ENCODE results near the gene PAX7. TPM values are rescaled to one million over a fixed set of nuclear protein-coding genes. Genes with fewer than 3 reads are reported as not detected.

The PAX7 gene
- total and polyA plus RNA-seq, 7 donors, result not detected

- peaks cover 0 to 77% (median 15%) of the 10 kb centered on the region in 3 donors for H3K27me3 ChIP-seq
- no peak overlapping the region for H3K27ac ChIP-seq
- WGBS, 2 donors, result 63 to 75% methylated on average over 2 of the region's 2 CpGs
- TF ChIP-seq EP300 (IDR thresholded peaks at IDR 0.05) (no peak), CTCF (IDR thresholded peaks at IDR 0.05) (no peak), POLR2A (IDR thresholded peaks at IDR 0.05) (no peak), POLR2AphosphoS5 (IDR thresholded peaks at IDR 0.05) (no peak)
- intact Hi-C loops (cut with DNase I), result loop anchor here (10.0 kb wide), 1 partner anchor 405 kb away; no protein-coding TSS in a partner anchor
- H3K4me3 ChIP-seq, result no peak overlapping the region
- no peaks in the 10 kb centered on the region for H3K36me3 ChIP-seq
- no peaks in the 10 kb centered on the region for H3K9me3 ChIP-seq
- no peak for DNase-seq
- H3K4me1 ChIP-seq, result no peaks in the 10 kb centered on the region
Measured at GRCh38 chr1:18619467-18619835, 11.2 kb upstream of the PAX7 start.

- Histone ChIP-seq H3K27ac (no peak overlapping the region), H3K9me3 (no peaks in the 10 kb centered on the region), H3K27me3 (peaks cover 40 to 95% (median 69%) of the 10 kb centered on the region in 3 donors), H3K36me3 (no peaks in the 10 kb centered on the region), H3K4me3 (no peak overlapping the region), H3K4me1 (peaks cover 0 to 20% (median 16%) of the 10 kb centered on the region in 4 donors)
- DNase-seq, result no peak
- WGBS, 2 donors, result 69 to 75% methylated on average over 8 of the region's 8 CpGs
- TF ChIP-seq EP300 (IDR thresholded peaks at IDR 0.05), result no peak
- TF ChIP-seq POLR2A (IDR thresholded peaks at IDR 0.05), result no peak
- no peak for TF ChIP-seq CTCF (IDR thresholded peaks at IDR 0.05)
- TF ChIP-seq POLR2AphosphoS5 (IDR thresholded peaks at IDR 0.05), result no peak
- intact Hi-C loops (cut with DNase I), result no loop called here
Measured at GRCh38 chr1:18628511-18628910, 2.1 kb upstream of the PAX7 start.

GRCh38 chr1:18629659-18630510 lies 761 bp upstream of the PAX7 start:
- no peak overlapping the region for H3K27ac ChIP-seq
- intact Hi-C loops (cut with DNase I), result no loop called here
- peaks cover 0 to 20% (median 16%) of the 10 kb centered on the region in 4 donors for H3K4me1 ChIP-seq
- H3K4me3 ChIP-seq, result no peak overlapping the region
- no peaks in the 10 kb centered on the region for H3K36me3 ChIP-seq
- DNase-seq, result no peak
- TF ChIP-seq EP300 (IDR thresholded peaks at IDR 0.05) (no peak), POLR2AphosphoS5 (IDR thresholded peaks at IDR 0.05) (no peak), POLR2A (IDR thresholded peaks at IDR 0.05) (no peak), CTCF (IDR thresholded peaks at IDR 0.05) (no peak)
- H3K27me3 ChIP-seq, result peaks cover 52 to 96% (median 79%) of the 10 kb centered on the region in 3 donors
- WGBS, 2 donors, result 10 to 17% methylated on average over 39 of the region's 39 CpGs
- H3K9me3 ChIP-seq, result no peaks in the 10 kb centered on the region

DNA sequence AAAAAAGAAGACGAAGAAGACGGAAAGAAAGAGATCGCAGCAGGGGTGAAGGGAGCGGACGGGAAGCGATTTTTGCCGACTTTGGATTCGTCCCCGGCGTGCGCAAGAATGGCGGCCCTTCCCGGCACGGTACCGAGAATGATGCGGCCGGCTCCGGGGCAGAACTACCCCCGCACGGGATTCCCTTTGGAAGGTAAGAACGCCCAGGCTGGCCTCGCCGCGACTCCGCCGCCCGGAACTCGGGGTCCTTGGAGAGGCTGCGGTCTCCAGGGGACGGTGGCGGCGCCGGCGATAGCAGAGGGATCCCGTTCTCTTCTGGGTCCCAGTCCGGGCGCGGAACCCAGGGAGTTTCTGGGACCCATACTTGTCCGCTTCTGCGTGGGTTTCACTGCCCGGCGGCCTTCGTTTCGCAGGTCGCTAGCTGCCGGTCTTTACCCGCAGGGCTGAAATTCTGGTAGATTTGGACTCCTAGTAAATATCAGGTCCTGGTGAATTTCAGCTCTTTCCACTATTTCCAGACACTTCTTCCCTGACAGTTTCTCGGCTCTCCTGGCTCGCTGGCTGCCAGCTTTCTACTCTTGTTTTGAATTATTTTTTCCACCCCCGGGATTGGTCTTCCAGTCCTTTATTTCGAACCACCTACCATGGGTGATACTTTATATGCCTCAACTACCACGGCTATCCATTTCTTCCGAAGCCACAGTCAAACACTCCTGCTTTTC lies 1.0 kb downstream of the PAX7 start:
- WGBS, 2 donors, result 4 to 7% methylated on average over 53 of the region's 53 CpGs
- no peak overlapping the region for H3K27ac ChIP-seq
- no peak for DNase-seq
- H3K4me1 ChIP-seq, result peaks cover 0 to 26% (median 16%) of the 10 kb centered on the region in 4 donors
- no peaks in the 10 kb centered on the region for H3K9me3 ChIP-seq
- intact Hi-C loops (cut with DNase I), result no loop called here
- TF ChIP-seq POLR2A (IDR thresholded peaks at IDR 0.05) (no peak), POLR2AphosphoS5 (IDR thresholded peaks at IDR 0.05) (no peak), EP300 (IDR thresholded peaks at IDR 0.05) (no peak), CTCF (IDR thresholded peaks at IDR 0.05) (no peak)
- H3K4me3 ChIP-seq, result no peak overlapping the region
- peaks cover 69 to 99% (median 87%) of the 10 kb centered on the region in 3 donors for H3K27me3 ChIP-seq
- no peaks in the 10 kb centered on the region for H3K36me3 ChIP-seq

Measured in sigmoid colon (tissue), 7 donors.